ENCODE data around the gene LIAS.
A peak's percentile ranks its signal among the peaks of the same experiment; 100 is the strongest.

DNA sequence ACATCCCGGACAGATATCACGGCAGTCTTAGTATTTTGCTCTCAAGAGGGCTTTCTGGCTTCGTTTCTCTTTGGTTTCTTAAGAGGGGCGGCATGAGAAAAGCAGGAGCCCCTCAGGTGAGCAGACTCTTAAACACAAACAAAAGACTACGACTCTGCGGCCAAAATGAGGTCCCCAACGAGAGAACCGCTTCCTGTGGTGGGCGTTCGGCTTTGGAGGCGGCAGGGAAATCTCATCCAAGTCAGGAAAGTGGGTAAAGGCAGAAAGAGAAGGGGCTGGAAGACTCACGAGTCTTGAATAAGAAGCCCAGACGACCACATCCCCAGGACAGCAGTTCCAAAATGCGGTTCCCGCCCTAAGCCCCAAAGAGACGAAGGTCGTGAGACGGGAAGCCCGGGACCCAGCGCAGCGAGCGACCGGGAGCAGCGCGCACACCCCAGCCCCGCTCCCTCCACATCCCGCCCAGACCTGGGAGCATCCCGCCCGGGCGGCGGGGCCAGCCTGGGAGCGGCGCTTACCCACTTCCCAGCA lies 68.0 kb downstream of the LIAS start:
- TF ChIP-seq, protein P1, sequence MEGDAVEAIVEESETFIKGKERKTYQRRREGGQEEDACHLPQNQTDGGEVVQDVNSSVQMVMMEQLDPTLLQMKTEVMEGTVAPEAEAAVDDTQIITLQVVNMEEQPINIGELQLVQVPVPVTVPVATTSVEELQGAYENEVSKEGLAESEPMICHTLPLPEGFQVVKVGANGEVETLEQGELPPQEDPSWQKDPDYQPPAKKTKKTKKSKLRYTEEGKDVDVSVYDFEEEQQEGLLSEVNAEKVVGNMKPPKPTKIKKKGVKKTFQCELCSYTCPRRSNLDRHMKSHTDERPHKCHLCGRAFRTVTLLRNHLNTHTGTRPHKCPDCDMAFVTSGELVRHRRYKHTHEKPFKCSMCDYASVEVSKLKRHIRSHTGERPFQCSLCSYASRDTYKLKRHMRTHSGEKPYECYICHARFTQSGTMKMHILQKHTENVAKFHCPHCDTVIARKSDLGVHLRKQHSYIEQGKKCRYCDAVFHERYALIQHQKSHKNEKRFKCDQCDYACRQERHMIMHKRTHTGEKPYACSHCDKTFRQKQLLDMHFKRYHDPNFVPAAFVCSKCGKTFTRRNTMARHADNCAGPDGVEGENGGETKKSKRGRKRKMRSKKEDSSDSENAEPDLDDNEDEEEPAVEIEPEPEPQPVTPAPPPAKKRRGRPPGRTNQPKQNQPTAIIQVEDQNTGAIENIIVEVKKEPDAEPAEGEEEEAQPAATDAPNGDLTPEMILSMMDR (IDR thresholded peaks at IDR 0.05; ENCODE audit: poor library complexity, severe bottlenecking) = no peak
- TF ChIP-seq EZH2 (IDR thresholded peaks at IDR 0.05; ENCODE audit: borderline replicate concordance, insufficient read depth, low read length, poor library complexity, severe bottlenecking) = no peak
- TF ChIP-seq MXI1 (conservative IDR thresholded peaks at IDR 0.05; ENCODE audit: poor library complexity, severe bottlenecking) = no peak
- TF ChIP-seq REST (IDR thresholded peaks at IDR 0.05; ENCODE audit: borderline replicate concordance) = peak; percentile 15
- no peak for TF ChIP-seq EP300 (conservative IDR thresholded peaks at IDR 0.05; ENCODE audit: poor library complexity, severe bottlenecking)
- TF ChIP-seq RAD21 (conservative IDR thresholded peaks at IDR 0.05) = no peak
- no peak for TF ChIP-seq POLR2AphosphoS5 (IDR thresholded peaks at IDR 0.05)
